ENCODE results near the gene UAP1L1. TPM values are rescaled to one million over a fixed set of nuclear protein-coding genes. Genes with fewer than 3 reads are reported as not detected.

Gene UAP1L1
- total RNA-seq, 1 donor from 2014 or later = 0.31 TPM

- no peak for DNase-seq
Observed at GRCh38 chr9:137099231-137099630, 21.9 kb downstream of the UAP1L1 start.

DNA sequence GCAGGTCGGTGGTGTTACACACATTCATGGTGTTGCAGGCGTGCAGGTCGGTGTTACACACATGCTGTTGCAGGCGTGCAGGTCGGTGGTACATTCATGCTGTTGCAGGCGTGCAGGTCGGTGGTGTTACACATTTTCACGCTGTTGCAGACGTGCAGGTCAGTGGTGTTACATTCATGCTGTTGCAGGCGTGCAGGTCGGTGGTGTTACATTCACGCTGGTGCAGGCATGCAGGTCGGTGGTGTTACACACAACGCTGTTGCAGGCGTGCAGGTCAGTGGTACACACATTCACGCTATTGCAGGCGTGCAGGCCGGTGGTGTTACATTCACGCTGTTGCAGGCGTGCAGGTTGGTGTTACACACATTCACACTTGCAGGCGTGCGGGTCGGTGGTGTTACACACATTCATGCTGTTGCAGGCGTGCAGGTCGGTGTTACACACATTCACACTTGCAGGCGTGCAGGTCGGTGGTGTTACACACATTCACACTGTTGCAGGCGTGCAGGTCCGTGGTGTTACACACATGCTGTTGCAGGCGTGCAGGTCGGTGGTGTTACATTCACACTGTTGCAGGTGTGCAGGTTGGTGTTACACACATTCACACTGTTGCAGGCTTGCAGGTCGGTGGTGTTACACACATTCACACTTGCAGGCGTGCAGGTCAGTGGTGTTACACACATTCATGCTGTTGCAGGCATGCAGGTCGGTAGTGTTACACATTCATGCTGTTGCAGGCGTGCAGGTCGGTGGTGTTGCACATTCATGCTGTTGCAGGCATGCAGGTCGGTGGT, 26.1 kb downstream of the UAP1L1 start:
- no peak for DNase-seq

DNA sequence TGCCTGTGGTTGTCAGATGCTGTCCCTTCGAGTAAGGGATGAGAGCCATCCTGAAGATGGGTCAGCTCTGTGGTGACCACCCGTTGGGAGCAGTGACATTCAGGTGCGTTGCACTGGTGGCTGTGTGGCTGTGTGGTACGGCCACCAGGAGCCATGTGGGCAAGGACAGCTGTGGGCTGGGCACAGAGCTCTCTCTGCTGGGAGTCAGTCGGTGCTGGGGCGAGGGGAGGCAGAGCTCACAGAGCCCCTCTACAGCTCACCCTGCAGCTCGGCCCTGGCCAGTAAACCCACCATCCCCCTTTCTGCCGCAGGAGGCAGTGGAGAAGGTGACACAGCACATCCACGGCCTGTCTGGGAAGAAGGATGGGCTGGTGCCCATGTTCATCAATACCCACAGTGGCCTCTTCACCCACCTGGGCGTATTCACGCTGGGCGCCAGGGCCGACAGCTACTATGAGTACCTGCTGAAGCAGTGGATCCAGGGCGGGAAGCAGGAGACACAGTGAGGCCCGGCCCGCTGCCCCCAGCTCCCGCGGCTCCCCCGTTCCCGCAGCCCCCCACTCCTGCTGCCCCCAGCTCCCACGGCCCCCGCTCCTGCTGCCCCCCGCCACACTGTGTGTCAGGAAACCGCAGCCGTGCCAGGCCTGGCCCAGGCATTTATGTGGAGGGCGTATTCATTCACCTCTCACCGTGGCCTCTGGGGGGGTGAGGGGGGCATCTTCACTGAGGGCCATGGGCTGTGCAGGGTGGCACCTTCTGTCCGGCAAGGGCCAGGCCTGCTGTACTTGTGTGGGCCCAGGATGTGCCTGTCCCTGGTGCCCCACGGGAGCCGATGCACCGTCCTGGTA, 28.7 kb downstream of the UAP1L1 start:
- DNase-seq = no peak

- DNase-seq = no peak
Observed at GRCh38 chr9:137106662-137107250, 29.4 kb downstream of the UAP1L1 start.

DNA sequence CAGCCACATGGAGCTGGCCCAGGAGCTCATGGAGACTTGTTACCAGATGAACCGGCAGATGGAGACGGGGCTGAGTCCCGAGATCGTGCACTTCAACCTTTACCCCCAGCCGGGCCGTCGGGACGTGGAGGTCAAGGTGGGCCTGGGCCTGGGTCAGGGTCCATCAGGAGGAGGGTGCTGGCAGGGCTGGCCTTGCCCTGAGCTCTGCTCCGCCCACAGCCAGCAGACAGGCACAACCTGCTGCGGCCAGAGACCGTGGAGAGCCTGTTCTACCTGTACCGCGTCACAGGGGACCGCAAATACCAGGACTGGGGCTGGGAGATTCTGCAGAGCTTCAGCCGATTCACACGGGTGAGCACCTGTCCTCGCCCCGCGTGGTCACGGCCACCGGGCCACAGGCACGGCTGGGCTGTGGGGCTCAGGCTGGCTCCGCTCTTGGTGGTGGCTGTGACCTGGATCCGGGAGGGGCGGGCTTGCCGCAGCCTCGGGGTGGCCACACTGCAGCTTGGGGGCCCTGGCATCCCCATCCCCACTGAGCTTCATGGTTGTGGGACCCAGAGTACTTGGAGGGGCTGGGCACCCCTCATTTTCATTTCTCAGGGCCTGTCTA, 30.1 kb downstream of the UAP1L1 start:
- DNase-seq = no peak

GRCh38 chr9:137107982-137108381, 30.7 kb downstream of the UAP1L1 start:
- DNase-seq = no peak

DNA sequence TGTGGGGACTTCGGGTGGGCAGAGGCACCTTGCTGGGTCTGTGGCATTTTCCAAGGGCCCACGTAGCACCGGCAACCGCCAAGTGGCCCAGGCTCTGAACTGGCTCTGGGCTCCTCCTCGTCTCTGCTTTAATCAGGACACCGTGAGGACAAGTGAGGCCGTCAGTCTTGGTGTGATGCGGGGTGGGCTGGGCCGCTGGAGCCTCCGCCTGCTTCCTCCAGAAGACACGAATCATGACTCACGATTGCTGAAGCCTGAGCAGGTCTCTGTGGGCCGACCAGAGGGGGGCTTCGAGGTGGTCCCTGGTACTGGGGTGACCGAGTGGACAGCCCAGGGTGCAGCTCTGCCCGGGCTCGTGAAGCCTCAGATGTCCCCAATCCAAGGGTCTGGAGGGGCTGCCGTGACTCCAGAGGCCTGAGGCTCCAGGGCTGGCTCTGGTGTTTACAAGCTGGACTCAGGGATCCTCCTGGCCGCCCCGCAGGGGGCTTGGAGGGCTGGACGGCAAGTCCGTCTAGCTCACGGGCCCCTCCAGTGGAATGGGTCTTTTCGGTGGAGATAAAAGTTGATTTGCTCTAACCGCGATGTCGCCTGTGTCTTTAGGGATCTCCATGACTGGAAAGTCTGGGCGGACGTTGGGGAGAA, 31.4 kb downstream of the UAP1L1 start:
- DNase-seq = peak; percentile 27

- no peak for DNase-seq
Observed at GRCh38 chr9:137109250-137110146, 32.2 kb downstream of the UAP1L1 start.

GRCh38 chr9:137110147-137110910, 33.0 kb downstream of the UAP1L1 start:
- DNase-seq = no peak

DNA sequence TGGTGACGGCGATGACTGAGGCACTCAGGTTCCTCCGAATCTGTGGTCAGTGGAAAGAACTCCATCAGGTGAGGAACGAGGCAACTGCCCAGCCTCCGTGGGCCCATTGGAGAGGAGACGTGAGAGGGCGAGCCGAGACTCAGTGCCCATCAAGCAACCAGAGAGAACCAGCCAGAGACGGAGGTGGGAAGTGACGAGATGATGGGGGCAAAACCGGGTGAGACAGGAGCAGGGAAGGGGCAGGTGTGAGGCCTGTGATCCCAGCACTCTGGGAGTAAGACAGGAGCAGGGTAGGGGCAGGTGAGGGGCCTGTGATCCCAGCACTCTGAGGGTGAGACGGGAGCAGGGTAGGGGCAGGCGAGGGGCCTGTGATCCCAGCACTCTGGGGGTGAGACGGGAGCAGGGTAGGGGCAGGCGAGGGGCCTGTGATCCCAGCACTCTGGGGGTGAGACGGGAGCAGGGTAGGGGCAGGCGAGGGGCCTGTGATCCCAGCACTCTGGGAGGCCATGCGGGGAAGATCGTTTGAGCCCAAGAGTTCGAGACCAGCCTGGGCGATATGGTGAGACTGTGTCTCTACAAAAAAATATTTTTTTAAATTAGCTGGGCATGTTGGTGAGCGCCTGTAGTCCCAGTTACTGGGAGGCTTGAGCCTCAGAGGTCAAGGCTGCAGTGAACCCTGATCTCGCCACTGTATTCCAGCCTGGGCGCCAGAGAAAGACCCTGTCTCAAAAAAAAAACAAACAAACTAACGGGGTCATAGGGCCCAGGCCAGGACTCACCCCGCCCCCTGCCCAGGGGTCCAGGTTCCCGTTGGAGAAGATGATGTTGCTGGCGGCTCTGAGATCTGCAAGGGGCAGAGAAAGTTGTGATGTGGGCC, 33.8 kb downstream of the UAP1L1 start:
- no peak for DNase-seq

DNA sequence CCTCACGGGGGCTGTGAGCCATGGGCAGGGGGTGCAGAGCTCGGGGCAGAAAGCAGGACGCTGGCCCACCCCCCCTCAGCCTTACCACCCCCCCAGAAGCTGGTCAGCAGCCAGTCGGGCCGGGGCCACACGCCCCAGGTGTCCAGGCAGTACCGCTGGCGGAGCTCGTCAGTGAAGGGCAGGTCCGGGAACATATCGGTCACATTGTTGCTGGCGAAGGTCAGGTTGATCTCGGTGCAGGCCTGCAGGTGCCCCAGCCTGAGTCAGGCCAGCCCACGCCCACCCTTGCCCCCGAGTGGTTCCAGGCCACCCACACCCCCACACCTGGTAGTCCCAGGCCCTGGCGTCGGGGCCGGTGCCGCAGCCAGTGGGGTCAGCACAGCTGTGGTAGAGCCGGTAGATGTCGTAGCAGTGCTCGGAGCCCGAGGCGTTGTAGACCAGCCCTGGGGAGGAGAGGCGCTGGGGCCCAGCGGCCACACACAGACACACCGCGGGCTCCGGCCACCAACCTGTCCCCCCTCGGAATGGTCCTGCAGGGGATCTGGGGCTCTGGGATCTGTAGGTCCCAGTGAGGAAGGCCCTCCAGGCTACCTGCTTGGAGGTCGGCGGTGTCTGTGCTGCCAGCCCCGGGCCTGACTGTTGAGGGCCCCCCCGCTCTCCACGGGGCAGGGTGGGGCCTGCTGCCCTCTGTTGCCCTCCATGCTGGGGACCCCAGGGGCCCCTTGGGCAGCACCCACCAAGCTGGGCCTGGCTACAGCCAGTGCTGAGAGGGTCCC, 34.7 kb downstream of the UAP1L1 start:
- DNase-seq = no peak

DNA sequence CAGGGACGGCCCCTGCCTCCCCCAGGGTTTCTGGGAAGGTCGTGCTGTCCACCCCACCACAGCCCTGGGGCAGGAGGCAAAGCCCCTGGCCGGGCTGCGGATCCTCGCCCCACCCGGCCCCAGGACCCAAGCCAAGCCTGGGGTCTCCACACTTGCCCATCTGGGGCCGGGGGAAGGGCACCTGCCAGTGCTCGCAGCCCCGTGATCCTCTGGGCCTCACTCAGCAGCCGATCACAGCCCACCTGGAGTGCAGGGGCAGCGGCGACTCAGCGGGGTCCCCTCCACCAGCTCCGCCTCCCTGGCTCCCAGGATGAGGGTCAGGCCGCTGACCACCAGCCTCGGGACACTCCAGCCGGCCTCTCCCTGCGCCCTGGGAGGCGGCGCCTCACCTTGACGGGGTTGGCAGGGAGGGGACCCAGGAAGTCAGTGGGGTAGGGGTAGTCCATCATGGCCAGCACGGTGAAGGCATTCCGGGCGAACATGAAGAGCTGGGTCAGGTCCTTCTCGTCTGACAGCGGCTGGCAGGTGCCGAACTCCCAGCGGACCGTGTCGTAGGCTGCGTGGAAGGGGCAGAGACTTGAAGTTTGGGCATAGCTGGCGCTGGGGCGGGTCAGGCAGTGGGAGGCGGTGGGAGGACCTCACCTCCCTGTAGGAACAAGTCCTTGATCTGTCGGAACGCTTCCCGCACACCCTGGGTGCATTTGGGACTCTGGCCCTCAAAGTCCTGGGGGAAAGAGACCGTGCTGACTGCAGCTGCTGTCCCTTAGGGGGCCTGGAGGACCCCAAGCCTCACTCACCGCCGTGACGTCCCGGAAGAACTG, 35.5 kb downstream of the UAP1L1 start:
- DNase-seq = no peak

DNA sequence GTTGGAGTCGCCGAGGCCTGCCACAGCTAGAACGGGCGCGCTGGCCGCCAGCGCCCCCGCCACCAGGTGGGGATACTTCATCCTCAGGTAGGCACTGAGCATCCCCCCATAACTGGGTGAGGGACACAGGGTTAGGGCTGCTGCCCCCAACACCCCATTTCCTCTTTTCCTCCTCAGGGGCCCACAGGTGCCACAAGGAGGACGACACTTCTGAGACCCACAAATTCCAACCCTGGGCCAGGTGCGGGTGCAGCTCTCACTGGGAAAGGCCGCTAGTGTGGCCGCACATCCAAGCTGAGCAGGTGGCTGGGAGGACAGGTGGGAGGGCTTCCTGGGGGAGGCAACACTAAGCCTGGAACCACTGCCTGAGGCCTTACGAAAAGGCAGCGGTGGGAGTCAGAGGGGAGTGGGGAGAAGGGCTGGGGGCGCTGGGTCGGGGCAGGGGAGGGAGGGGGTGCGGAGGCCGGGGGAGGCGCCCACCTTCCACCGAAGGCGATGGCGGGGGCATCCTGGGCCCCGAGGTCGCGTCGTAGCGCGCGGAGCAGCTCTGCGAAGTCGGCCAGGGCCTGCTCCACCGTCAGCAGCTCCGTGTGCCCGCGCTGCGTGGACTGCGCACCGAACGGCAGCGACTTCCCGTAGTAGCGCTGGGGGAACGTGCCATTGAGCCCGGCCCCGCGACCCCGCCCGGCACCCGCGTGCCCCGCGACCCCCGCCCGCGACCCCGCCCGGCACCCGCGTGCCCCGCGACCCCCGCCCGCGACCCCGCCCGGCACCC, 36.3 kb downstream of the UAP1L1 start:
- DNase-seq = no peak

DNA sequence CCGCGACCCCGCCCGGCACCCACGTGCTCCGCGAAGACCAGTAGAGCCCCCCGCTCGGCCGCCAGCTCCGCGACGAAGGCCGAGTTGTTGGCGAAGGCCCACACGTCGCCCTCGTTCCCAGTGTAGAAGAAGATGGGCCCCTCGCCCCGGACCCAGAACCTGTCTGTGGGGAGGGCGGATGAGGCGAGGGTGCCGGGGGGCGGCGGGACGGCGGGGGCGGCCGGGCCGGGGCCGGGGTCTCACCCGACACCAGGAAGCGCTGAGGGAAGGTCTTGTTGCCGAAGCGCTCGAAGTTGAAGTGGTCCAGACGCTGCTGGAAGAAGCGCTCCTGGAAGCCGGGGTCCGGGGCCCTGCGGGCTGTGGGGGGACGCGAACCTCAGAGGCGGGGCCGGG, 36.9 kb downstream of the UAP1L1 start:
- DNase-seq = no peak

GRCh38 chr9:137114613-137115393, 37.5 kb downstream of the UAP1L1 start, which contains the start of gene DPP7:
TSS of gene DPP7 (minus strand) at chr9:137114733. CDS start at chr9:137114713, 20 bp downstream.
- peak; percentile 61 for DNase-seq

Data from occipital lobe (tissue), 2 donors.